Kidney (tissue), 14 donors: Measurements from ENCODE around the gene NPB. TPM values are rescaled to one million over a fixed set of nuclear protein-coding genes. Genes with fewer than 3 reads are reported as not detected.

Source experiments
- DNase-seq, 5 donors: peaks; one replicate each; pipeline ENCODE4 v3.0.0-alpha.2; 2013 to 2020
- FAIRE-seq: peaks from 2 replicates; lab custom pipeline; 2012; peaks lifted over from hg19 to GRCh38; lab: Jason Lieb, UNC
- H3K27ac ChIP-seq, 2 donors: one replicate each; pipeline ENCODE4 v1.7.0; 2013; ENCODE audit warnings: low read depth in 2 of 2, low read length in 2 of 2, inconsistent platforms in 1 of 2
- H3K27me3 ChIP-seq: one replicate; pipeline ENCODE4 v1.7.1; 2013; ENCODE audit warnings: low read length, inconsistent platforms; ENCODE audit not compliant: control insufficient read depth, insufficient read depth
- H3K36me3 ChIP-seq, 3 donors: one replicate each; pipeline versions ENCODE4 v1.7.0 to v1.7.1; 2013; ENCODE audit warnings: low read length in 3 of 3, control low read depth in 1 of 3, inconsistent platforms in 1 of 3; ENCODE audit not compliant: insufficient read depth in 3 of 3, control insufficient read depth in 2 of 3
- H3K4me1 ChIP-seq, 3 donors: one replicate each; pipeline versions ENCODE4 v1.7.0 to v1.7.1; 2013; ENCODE audit warnings: low read length in 3 of 3, inconsistent platforms in 1 of 3, low read depth in 1 of 3; ENCODE audit not compliant: control insufficient read depth in 2 of 3, insufficient read depth in 2 of 3
- H3K4me3 ChIP-seq, 3 donors: one replicate each; pipeline versions ENCODE4 v1.7.0 to v1.8.1; 2013; ENCODE audit warnings: low read length in 3 of 3, control low read depth in 1 of 3, inconsistent platforms in 1 of 3
- H3K9ac ChIP-seq, 3 donors: one replicate each; pipeline versions ENCODE4 v1.7.0 to v1.7.1; 2013; ENCODE audit warnings: low read length in 3 of 3, control low read depth in 1 of 3, inconsistent platforms in 1 of 3
- H3K9me3 ChIP-seq, 3 donors: one replicate each; pipeline versions ENCODE4 v1.7.0 to v1.7.1; 2013; ENCODE audit warnings: low read length in 3 of 3, control low read depth in 1 of 3, inconsistent platforms in 1 of 3; ENCODE audit not compliant: control insufficient read depth in 2 of 3, insufficient read depth in 1 of 3
- CTCF ChIP-seq: IDR thresholded peaks from 3 replicates; pipeline ENCODE4 v1.5.1; 2012; ENCODE audit warnings: mild to moderate bottlenecking, moderate library complexity, borderline replicate concordance; ENCODE audit not compliant: insufficient read depth; ENCODE audit errors: extremely low read depth
- intact Hi-C: fragments of 100-400 bp; cut with DNase I; formaldehyde crosslinking; loops from one replicate; pipeline ENCODE4 v1.11.1; 2022
- polyA plus RNA-seq: library from polyadenylated mRNA; stranded (reverse); fragments of 350-450 nt; fragmentation: Illumina TruSeq; extraction: RNeasy Lipid Tissue Mini Kit (QIAGEN cat#74804); gene quantifications from one replicate; pipeline ENCODE4 v1.2.3, GENCODE V29; 2014; ENCODE audit warnings: low read depth, low replicate concordance; ENCODE audit not compliant: insufficient read depth
- total RNA-seq: library from RNA; stranded (reverse); fragmentation: NEBNext Ultra II Directional; extraction: Animal tissue kit (Norgen Biotek cat#: 25700); gene quantifications from one replicate; pipeline ENCODE4 v1.2.1, GENCODE V29; 2021
- donor health status: control.
- donor health status: control.
- donor health status: control.
- donor health status: control.
- donor health status: control.
- donor health status: DM: yes; HTN: yes; CAD: no.
- donor health status: Normal renal cell carcinoma (clear cell type).

Gene NPB
- total and polyA plus RNA-seq, 2 donors from 2014 or later: 0.66 to 1.4 TPM

DNA sequence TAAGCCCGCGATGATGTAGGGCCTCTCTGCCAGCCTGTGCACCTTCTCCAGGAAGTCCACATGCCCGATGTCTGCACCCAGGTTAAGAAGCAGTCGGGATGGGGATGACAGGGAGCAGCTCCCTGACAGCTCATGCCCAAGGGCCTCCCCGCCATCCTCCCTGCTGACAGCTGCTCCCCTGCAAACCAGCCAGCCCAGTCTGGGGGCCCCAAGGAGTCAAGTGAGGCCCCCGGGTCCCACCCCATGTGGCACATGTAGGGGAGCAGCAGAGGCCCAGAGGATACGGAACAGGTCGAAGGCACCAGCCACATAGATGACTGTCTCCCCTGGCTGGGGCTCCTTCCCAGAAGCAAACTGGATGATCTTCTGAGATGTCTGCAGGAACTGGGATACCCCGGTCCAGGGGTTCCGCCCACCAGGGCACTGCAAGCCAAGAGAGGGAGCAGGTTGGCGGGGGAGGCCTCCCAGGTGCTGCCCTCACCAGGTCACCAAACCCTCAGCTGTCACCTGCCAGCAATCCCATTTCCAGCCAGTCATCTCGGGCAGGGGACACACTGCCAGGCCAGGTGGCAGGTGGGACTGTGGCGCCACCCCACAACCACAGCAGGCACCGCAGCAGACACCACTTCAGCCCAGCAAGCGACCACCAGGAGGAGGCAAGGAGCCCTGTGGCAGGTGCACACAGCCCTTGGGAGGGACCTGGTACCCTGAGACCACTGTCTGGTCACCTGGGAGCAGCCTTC, 4.6 kb downstream of the NPB start:
- H3K4me1 ChIP-seq: peaks cover 0 to 11% (median 0%) of the 10 kb centered on the region in 3 donors
- TF ChIP-seq CTCF: no peak
- H3K36me3 ChIP-seq: peaks cover 0 to 8% (median 3%) of the 10 kb centered on the region in 3 donors
- no peaks in the 10 kb centered on the region for H3K27me3 ChIP-seq
- intact Hi-C loops: no loop called here
- no peak overlapping the region for H3K9ac ChIP-seq
- FAIRE-seq: no peak
- no peak overlapping the region for H3K4me3 ChIP-seq
- no peaks in the 10 kb centered on the region for H3K9me3 ChIP-seq
- no peak for DNase-seq
- H3K27ac ChIP-seq: no peak overlapping the region

- H3K36me3 ChIP-seq: peaks cover 0 to 12% (median 3%) of the 10 kb centered on the region in 3 donors
- no peaks in the 10 kb centered on the region for H3K27me3 ChIP-seq
- FAIRE-seq: no peak
- no peak for TF ChIP-seq CTCF
- H3K9ac ChIP-seq: no peak overlapping the region
- intact Hi-C loops: no loop called here
- no peak overlapping the region for H3K4me3 ChIP-seq
- peaks cover 0 to 9% (median 0%) of the 10 kb centered on the region in 3 donors for H3K4me1 ChIP-seq
- no peak overlapping the region for H3K27ac ChIP-seq
- no peak for DNase-seq
- no peaks in the 10 kb centered on the region for H3K9me3 ChIP-seq
Measured at GRCh38 chr17:81907219-81908145, 5.4 kb downstream of the NPB start.

GRCh38 chr17:81908793-81909192, 6.8 kb downstream of the NPB start:
- Histone ChIP-seq H3K36me3 (peaks cover 0 to 21% (median 11%) of the 10 kb centered on the region in 3 donors), H3K4me3 (no peak overlapping the region), H3K4me1 (peaks cover 0 to 9% (median 0%) of the 10 kb centered on the region in 3 donors), H3K27ac (no peak overlapping the region), H3K27me3 (no peaks in the 10 kb centered on the region), H3K9me3 (no peaks in the 10 kb centered on the region), H3K9ac (no peak overlapping the region)
- intact Hi-C loops: no loop called here
- DNase-seq (no peak), FAIRE-seq (no peak)
- no peak for TF ChIP-seq CTCF
